GM12878 (cell line): Measurements from ENCODE around the gene AP1S1.

Experiments used
- CTCF ChIP-seq, 3 experiments: IDR thresholded peaks in 2 of 3; conservative IDR thresholded peaks in 1 of 3; 2 replicates each; pipeline ENCODE4 v1.5.1; 2011; ENCODE audit warnings: low read depth in 3 of 3, low read length in 3 of 3, mild to moderate bottlenecking in 3 of 3, control low read depth in 2 of 3, moderate library complexity in 2 of 3, inconsistent platforms in 1 of 3, mixed read lengths in 1 of 3; ENCODE audit not compliant: control insufficient read depth in 2 of 3, insufficient read depth in 1 of 3; ENCODE audit errors: extremely low read depth in 1 of 3
- EP300 ChIP-seq, 2 experiments: fragments of 150-350 bp in 1 of 2; IDR thresholded peaks; 2 replicates each; pipeline ENCODE4 v1.6.1; 2011 to 2012; ENCODE audit warnings: low read depth in 2 of 2, low read length in 2 of 2, borderline replicate concordance in 1 of 2, improper control_type of control experiment in 1 of 2, inconsistent platforms in 1 of 2; ENCODE audit not compliant: control insufficient read depth in 1 of 2
- GABPA ChIP-seq: IDR thresholded peaks from 2 replicates; pipeline ENCODE4 v1.6.1; 2014; ENCODE audit warnings: antibody characterized with exemption, low read depth, mild to moderate bottlenecking, inconsistent platforms
- HDAC6 ChIP-seq: fragments of 200-600 bp; sonication (generic); IDR thresholded peaks from one replicate; pipeline ENCODE4 v1.8.0; 2017; ENCODE audit warnings: antibody characterized with exemption; ENCODE audit not compliant: unreplicated experiment
- MTA3 ChIP-seq: IDR thresholded peaks from 2 replicates; pipeline ENCODE4 v1.6.1; 2012; ENCODE audit warnings: low read length, inconsistent platforms, borderline replicate concordance
- NFXL1 ChIP-seq: fragments of 450-650 bp; IDR thresholded peaks from 2 replicates; pipeline ENCODE4 v1.6.1; 2017; ENCODE audit warnings: antibody characterized with exemption, mild to moderate bottlenecking, borderline replicate concordance
- PBX3 ChIP-seq: IDR thresholded peaks from 2 replicates; pipeline ENCODE4 v1.6.1; 2011; ENCODE audit warnings: mild to moderate bottlenecking, low read depth, low read length, moderate library complexity; ENCODE audit not compliant: insufficient replicate concordance
- POU2F2 ChIP-seq: IDR thresholded peaks from 3 replicates; pipeline ENCODE4 v1.6.1; 2011; ENCODE audit warnings: low read depth, mild to moderate bottlenecking, low read length, borderline replicate concordance
- RAD21 ChIP-seq: IDR thresholded peaks from 2 replicates; pipeline ENCODE4 v1.6.1; 2011; ENCODE audit warnings: mild to moderate bottlenecking, low read depth, low read length, moderate library complexity; ENCODE audit not compliant: insufficient read depth
- REST ChIP-seq: IDR thresholded peaks from 2 replicates; pipeline ENCODE4 v1.6.1; 2012; ENCODE audit warnings: mild to moderate bottlenecking, low read depth, low read length
- SIX5 ChIP-seq: IDR thresholded peaks from 2 replicates; pipeline ENCODE4 v1.6.1; 2011; ENCODE audit warnings: mild to moderate bottlenecking, low read depth, low read length, moderate library complexity; ENCODE audit not compliant: severe bottlenecking
- USF1 ChIP-seq: IDR thresholded peaks from 2 replicates; pipeline ENCODE4 v1.6.1; 2011; ENCODE audit warnings: borderline replicate concordance, low read depth, mild to moderate bottlenecking, moderate library complexity, mixed read lengths, low read length; ENCODE audit not compliant: insufficient read depth; ENCODE audit errors: extremely low read length
- TF ChIP-seq, protein P1 (sequence below): IDR thresholded peaks from 2 replicates; pipeline ENCODE4 v1.6.1; 2012; ENCODE audit warnings: low read depth, low read length, improper control_type of control experiment
- TF ChIP-seq, protein P2 (sequence below): fragments of 450-650 bp; formaldehyde crosslinking; IDR thresholded peaks from 2 replicates; pipeline ENCODE4 v1.5.0; 2022; ENCODE audit warnings: mild to moderate bottlenecking, missing genetic modification characterization

- no peak for TF ChIP-seq RAD21
- TF ChIP-seq REST, result no peak
- no peak for TF ChIP-seq GABPA
- TF ChIP-seq CTCF (IDR thresholded peaks at IDR 0.05 in 2 of 3, conservative IDR thresholded peaks at IDR 0.05 in 1 of 3; ENCODE audit: control insufficient read depth in 2 of 3, extremely low read depth in 1 of 3, insufficient read depth in 1 of 3, low read depth in 3 of 3, low read length in 3 of 3), result no peak
- TF ChIP-seq SIX5, result no peak
- no peak for TF ChIP-seq PBX3
- no peak for TF ChIP-seq NFXL1
- TF ChIP-seq POU2F2, result no peak
- TF ChIP-seq, protein P1, sequence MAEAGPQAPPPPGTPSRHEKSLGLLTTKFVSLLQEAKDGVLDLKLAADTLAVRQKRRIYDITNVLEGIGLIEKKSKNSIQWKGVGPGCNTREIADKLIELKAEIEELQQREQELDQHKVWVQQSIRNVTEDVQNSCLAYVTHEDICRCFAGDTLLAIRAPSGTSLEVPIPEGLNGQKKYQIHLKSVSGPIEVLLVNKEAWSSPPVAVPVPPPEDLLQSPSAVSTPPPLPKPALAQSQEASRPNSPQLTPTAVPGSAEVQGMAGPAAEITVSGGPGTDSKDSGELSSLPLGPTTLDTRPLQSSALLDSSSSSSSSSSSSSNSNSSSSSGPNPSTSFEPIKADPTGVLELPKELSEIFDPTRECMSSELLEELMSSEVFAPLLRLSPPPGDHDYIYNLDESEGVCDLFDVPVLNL, result no peak
- no peak for TF ChIP-seq EP300 (IDR thresholded peaks at IDR 0.05; ENCODE audit: borderline replicate concordance in 1 of 2, control insufficient read depth in 1 of 2, low read depth in 2 of 2, low read length in 2 of 2)
- no peak for TF ChIP-seq HDAC6
- TF ChIP-seq MTA3, result no peak
- TF ChIP-seq, protein P2, sequence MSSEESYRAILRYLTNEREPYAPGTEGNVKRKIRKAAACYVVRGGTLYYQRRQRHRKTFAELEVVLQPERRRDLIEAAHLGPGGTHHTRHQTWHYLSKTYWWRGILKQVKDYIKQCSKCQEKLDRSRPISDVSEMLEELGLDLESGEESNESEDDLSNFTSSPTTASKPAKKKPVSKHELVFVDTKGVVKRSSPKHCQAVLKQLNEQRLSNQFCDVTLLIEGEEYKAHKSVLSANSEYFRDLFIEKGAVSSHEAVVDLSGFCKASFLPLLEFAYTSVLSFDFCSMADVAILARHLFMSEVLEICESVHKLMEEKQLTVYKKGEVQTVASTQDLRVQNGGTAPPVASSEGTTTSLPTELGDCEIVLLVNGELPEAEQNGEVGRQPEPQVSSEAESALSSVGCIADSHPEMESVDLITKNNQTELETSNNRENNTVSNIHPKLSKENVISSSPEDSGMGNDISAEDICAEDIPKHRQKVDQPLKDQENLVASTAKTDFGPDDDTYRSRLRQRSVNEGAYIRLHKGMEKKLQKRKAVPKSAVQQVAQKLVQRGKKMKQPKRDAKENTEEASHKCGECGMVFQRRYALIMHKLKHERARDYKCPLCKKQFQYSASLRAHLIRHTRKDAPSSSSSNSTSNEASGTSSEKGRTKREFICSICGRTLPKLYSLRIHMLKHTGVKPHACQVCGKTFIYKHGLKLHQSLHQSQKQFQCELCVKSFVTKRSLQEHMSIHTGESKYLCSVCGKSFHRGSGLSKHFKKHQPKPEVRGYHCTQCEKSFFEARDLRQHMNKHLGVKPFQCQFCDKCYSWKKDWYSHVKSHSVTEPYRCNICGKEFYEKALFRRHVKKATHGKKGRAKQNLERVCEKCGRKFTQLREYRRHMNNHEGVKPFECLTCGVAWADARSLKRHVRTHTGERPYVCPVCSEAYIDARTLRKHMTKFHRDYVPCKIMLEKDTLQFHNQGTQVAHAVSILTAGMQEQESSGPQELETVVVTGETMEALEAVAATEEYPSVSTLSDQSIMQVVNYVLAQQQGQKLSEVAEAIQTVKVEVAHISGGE (CRISPR knock-in tag), result no peak
- TF ChIP-seq USF1, result no peak
These were observed 48.3 kb downstream of the AP1S1 start for GRCh38 chr7:101202603-101202918.
